C4-2B (cell line): ENCODE data around the gene GJC1.

Experiments used
- ZFX ChIP-seq: fragments of 450-650 bp; IDR thresholded peaks from 2 replicates; pipeline ENCODE4 v1.6.1; 2017
- TF ChIP-seq, protein P1 (sequence below): fragments of 450-650 bp; conservative IDR thresholded peaks from 2 replicates; pipeline ENCODE4 v1.5.1; 2017; ENCODE audit warnings: mild to moderate bottlenecking

DNA sequence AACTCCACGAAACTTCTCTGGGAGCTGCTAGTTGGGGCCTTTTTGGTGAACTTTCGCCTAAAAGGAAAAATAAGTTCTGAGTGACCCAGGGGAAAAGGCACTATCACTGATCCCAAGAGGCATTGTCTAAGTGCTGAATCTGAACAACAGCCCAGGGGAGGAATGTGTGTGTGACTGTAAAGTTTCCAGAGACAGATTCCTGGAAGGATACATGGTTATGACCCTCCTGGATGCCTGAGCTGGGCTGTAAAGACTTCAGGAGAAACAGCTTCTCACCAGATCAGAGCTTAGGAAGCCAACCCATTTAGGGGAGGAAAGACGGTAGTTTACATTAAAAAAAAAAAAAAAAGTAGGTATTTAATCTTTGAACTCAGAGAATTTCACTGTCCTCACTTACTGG is 37.8 kb upstream of the GJC1 start:
- TF ChIP-seq, protein P1, sequence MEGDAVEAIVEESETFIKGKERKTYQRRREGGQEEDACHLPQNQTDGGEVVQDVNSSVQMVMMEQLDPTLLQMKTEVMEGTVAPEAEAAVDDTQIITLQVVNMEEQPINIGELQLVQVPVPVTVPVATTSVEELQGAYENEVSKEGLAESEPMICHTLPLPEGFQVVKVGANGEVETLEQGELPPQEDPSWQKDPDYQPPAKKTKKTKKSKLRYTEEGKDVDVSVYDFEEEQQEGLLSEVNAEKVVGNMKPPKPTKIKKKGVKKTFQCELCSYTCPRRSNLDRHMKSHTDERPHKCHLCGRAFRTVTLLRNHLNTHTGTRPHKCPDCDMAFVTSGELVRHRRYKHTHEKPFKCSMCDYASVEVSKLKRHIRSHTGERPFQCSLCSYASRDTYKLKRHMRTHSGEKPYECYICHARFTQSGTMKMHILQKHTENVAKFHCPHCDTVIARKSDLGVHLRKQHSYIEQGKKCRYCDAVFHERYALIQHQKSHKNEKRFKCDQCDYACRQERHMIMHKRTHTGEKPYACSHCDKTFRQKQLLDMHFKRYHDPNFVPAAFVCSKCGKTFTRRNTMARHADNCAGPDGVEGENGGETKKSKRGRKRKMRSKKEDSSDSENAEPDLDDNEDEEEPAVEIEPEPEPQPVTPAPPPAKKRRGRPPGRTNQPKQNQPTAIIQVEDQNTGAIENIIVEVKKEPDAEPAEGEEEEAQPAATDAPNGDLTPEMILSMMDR, result no peak
- no peak for TF ChIP-seq ZFX
